HFF-Myc (cell line): ENCODE data around the gene TMEM92.

Experiments used
- DNase-seq: peaks from one replicate; pipeline ENCODE4 v3.0.0-alpha.2; 2011; ENCODE audit warnings: low read depth; ENCODE audit errors: extremely low read depth
- H3K4me3 ChIP-seq: replicated peaks from 2 replicates; pipeline ENCODE4 v1.5.1; 2011; ENCODE audit warnings: low read depth, mild to moderate bottlenecking, control low read depth, low read length
- CTCF ChIP-seq: IDR thresholded peaks from 2 replicates; pipeline ENCODE4 v1.5.1; 2012; ENCODE audit warnings: mild to moderate bottlenecking, low read depth, low read length, control low read depth; ENCODE audit errors: missing control alignments

Gene TMEM92

GRCh38 chr17:50240851-50241250 is 33.4 kb upstream of the TMEM92 start:
- no peak for DNase-seq
- H3K4me3 ChIP-seq: no peak overlapping the region
- no peak for TF ChIP-seq CTCF

- no peak for DNase-seq
- TF ChIP-seq CTCF: no peak
- H3K4me3 ChIP-seq: no peak overlapping the region
Observed at GRCh38 chr17:50241431-50241830, 32.8 kb upstream of the TMEM92 start.

- no peak for TF ChIP-seq CTCF
Observed at GRCh38 chr17:50244771-50245170, 29.5 kb upstream of the TMEM92 start.

GRCh38 chr17:50248255-50248654 is 26.0 kb upstream of the TMEM92 start:
- no peak for DNase-seq
- TF ChIP-seq CTCF: no peak

More at GRCh38 chr17:50244771-50245170, 29.5 kb upstream of the TMEM92 start:
- DNase-seq: no peak
- H3K4me3 ChIP-seq: no peak overlapping the region

GRCh38 chr17:50252781-50253180 is 21.5 kb upstream of the TMEM92 start:
- DNase-seq: no peak
- no peak for TF ChIP-seq CTCF
- H3K4me3 ChIP-seq: no peak overlapping the region

More at GRCh38 chr17:50248255-50248654, 26.0 kb upstream of the TMEM92 start:
- no peak overlapping the region for H3K4me3 ChIP-seq

GRCh38 chr17:50255766-50256635 is 18.3 kb upstream of the TMEM92 start:
- no peak overlapping the region for H3K4me3 ChIP-seq
- no peak for DNase-seq
- no peak for TF ChIP-seq CTCF
